Head of caudate nucleus (tissue), 42 donors: ENCODE measurements around the gene HRH4.

Source experiments
- DNase-seq, 42 donors: peaks; one replicate each; pipeline versions ENCODE4 v3.0.0 to v3.0.0-alpha.2; 2020 to 2021; ENCODE audit warnings: mixed read lengths in 7 of 42
- intact Hi-C: fragments of 100-400 bp; cut with DNase I; formaldehyde crosslinking; loops from one replicate; pipeline ENCODE4 v1.15.0; 2022

Gene HRH4

GRCh38 chr18:24499814-24500213, 39.4 kb downstream of the HRH4 start:
- no peak for DNase-seq
- intact Hi-C loops, result no loop called here

DNA sequence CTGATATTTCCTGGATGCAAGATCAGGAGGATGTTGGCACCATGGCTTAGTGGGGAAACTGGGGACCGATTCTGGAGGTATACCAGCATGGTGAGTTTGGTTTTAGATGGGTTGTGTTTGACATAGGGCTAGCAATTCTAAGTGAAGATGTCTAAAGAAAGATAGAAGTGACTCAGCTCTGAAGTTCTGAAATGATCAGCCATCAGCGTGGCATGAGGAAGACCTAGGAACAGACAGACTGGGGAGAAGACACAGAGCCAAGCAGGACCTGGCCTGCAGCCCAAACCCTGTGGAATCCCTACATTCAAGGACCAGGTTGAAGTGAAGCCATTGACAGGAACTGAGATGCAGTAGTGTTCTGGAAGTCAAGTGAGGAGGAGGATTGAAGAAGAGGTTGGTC, 39.8 kb downstream of the HRH4 start:
- no peak for DNase-seq
- intact Hi-C loops, result no loop called here

DNA sequence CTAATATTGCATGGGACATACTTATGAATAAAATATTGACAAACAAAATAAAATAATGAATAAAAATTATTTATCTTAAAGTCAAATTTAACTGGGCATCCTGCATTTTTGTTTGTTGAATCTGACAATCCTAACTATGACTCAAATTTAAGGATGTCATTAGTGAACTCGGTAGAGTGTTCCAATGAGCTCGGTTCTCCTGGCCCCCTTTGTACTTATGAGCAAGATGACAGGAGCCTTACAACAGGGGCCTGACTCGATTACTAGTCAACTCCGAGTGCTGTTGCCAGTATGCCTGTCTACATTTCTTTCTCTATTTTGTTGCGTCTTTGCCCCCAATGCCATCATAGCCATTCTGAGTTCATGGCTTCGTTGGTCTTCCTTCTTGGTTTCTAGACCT, 40.3 kb downstream of the HRH4 start:
- intact Hi-C loops, result no loop called here
- no peak for DNase-seq

DNA sequence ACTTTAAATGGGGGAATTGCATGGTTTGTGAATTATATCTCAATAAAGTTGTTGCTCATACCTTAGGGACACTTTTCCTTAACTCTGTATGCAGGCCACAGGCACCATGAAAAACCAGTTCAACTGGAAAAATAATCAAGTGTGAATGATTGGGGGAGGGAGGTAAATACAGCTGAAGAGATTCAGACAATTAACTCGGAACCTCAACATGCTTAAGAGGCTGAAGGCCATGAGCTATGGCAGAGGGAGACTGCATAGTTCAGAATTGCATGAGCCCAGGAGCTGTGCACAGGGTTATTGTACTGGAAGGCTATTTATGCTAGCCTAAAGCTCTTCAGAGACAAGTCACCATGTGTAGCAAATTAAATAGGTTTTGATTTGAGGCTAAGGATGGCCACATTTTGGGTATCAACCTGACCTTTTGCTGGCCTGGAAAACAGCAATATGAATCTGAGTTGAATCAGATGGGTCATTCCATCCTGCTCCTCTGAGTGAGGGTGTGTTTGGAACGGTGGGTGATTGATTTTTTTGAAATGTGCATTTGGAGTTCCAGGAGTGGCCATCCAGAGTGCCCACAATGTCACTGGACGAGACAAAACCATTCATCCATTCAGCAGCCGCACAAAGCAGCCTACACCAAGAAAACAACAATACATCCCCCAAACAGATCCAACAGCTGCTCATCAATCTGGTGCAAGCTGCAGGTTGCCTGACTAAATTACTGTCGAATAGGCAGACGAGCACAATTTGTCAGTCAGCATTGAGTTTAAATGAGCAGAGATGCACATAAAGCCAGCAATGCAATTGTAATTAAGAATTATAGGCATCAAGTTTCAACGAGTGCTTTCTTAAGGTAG, 42.5 kb downstream of the HRH4 start:
- intact Hi-C loops, result no loop called here

DNA sequence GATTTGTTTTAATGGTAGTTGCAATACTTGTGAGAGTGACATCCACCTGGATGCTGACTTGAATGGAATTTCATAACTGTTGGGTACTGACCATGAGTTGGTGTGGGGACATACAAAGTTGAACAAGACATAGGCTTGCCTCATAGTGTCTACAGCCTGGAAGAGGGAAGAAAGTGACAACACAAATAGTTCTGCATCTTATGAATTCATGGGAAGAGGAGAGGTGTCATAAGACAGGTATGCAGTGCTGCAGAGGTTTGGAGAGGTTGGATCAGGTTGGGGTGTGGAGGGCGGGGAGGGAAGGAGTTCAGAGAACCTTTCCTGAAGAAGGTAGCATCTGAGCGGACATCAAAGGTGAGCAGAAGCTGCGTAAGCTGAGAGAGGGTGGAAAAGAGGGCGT, 44.0 kb downstream of the HRH4 start:
- DNase-seq, result no peak
- intact Hi-C loops, result no loop called here

More for the DNA sequence above, 42.5 kb downstream of the HRH4 start:
- DNase-seq, result no peak

DNA sequence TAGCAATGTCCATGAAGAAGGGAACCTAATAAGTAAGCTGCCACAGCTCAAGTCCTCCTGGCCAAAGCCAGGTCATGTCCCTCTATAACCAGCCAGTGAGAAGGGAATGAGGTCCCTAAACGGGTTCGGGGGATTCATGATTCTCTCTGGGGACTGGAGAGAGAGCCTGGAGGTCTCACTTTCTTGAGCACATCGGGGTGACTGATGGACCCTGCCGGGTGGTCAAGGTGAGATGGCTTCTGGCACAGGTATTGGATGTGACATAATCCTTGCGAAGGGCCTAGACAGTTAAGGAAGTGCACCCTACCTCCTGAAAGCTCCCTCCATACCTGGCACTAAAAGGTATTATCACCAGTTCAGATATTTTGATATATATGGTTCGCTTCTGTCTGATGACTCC, 45.7 kb downstream of the HRH4 start:
- intact Hi-C loops, result no loop called here
- peak in 1 of 42 donors; percentile 30 for DNase-seq

DNA sequence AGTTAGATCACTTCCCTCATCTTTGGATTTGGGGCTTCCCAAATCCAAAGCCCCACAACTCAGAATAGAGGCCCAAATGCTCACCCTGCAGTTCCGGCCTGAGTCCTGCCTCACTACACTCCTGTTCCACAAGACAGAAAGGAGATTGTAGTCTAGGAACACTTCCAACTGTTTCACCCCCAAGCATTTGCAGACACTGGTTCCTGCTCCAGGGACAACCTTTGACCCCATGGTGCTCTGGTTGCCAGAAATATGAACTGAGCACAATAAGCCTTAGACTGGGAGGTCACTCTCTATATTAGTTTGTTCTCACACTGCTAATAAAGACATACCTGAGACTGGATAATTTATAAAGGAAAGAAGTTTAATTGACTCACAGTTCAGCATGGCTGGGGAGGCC, 49.0 kb downstream of the HRH4 start:
- DNase-seq, result no peak
- intact Hi-C loops, result no loop called here

GRCh38 chr18:24514439-24514838, 54.0 kb downstream of the HRH4 start:
- DNase-seq, result no peak
- intact Hi-C loops, result no loop called here

- intact Hi-C loops, result no loop called here
- DNase-seq, result peak in 26 of 42 donors; percentile 3 to 68 (median 22)
Measured at GRCh38 chr18:24515721-24516120, 55.3 kb downstream of the HRH4 start.

DNA sequence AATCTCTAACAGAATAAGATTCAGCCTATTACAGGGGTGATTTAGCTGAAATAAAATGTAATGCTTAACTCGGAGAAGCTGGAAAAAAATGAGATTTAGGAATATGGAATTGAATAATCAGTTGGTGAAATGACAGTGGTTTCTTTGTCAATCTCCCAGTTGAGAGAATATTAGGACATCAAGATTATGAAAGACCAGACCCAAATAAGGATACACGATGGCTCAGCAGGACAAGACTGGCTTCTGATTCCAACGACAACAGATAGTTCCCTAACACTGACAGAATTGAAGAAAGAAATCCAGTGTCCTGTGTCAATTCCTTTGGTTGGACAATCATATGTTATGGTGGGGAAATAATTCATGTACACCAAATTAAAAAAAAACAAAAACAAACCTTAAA, 55.8 kb downstream of the HRH4 start:
- intact Hi-C loops, result no loop called here
- no peak for DNase-seq

- intact Hi-C loops, result no loop called here
Measured at GRCh38 chr18:24517554-24517953, 57.1 kb downstream of the HRH4 start.

GRCh38 chr18:24518596-24518995, 58.2 kb downstream of the HRH4 start:
- intact Hi-C loops, result no loop called here
- peak in 1 of 42 donors; percentile 16 for DNase-seq

More at GRCh38 chr18:24517554-24517953, 57.1 kb downstream of the HRH4 start:
- peak in 1 of 42 donors; percentile 12 for DNase-seq
